Panc1 (cell line): Measurements from ENCODE around the gene OR5AU1. TPM values are rescaled to one million over a fixed set of nuclear protein-coding genes. Genes with fewer than 3 reads are reported as not detected.

Source experiments
- ATAC-seq: fragments of 200-7000 bp; cut with Tn5 transposase; 2 replicates; pipeline ENCODE4 v1.9.1; 2020; ENCODE audit warnings: mild to moderate bottlenecking, moderate library complexity
- BruUV-seq: library from RNA; stranded (reverse); fragments of 400-500 nt; replicated peaks from 2 replicates; lab custom pipeline; 2021; lab: Mats Ljungman, UMichigan
- CTCF ChIA-PET: fragments of 300-600 bp; sonication (Branson Sonifier 250); formaldehyde crosslinking; loops from one replicate; lab custom pipeline; 2022; ENCODE audit warnings: antibody characterized with exemption; lab: Charles Lee
- POLR2A ChIA-PET: fragments of 300-600 bp; sonication (Branson Sonifier 250); formaldehyde crosslinking; loops from one replicate; lab custom pipeline; 2022; ENCODE audit warnings: antibody characterized with exemption; lab: Charles Lee
- DNase-seq: peaks from one replicate; pipeline ENCODE4 v3.0.0-alpha.2; 2010; ENCODE audit warnings: low read depth, low spot score
- H3K27ac ChIP-seq: 2 replicates; pipeline ENCODE4 v1.5.1; 2011; ENCODE audit warnings: mild to moderate bottlenecking, low read length, inconsistent platforms
- H3K27me3 ChIP-seq: fragments of 200-500 bp; sonication (Bioruptor generic); 2 replicates; pipeline ENCODE4 v1.6.0; 2014; ENCODE audit warnings: low read length, inconsistent platforms; ENCODE audit not compliant: control insufficient read depth, insufficient read depth
- H3K36me3 ChIP-seq: fragments of 200-500 bp; sonication (Bioruptor generic); 2 replicates; pipeline ENCODE4 v1.5.1; 2014; ENCODE audit warnings: inconsistent platforms, mild to moderate bottlenecking, low read length, moderate library complexity; ENCODE audit not compliant: control insufficient read depth, insufficient read depth
- H3K4me1 ChIP-seq: 2 replicates; pipeline ENCODE4 v1.5.1; 2011; ENCODE audit warnings: inconsistent platforms, mild to moderate bottlenecking, low read length, moderate library complexity; ENCODE audit not compliant: control insufficient read depth, insufficient read depth
- H3K4me3 ChIP-seq, 2 experiments: 2 replicates each; pipeline ENCODE4 v1.5.1; 2011 to 2012; ENCODE audit warnings: low read depth in 2 of 2, low read length in 2 of 2, mild to moderate bottlenecking in 2 of 2, inconsistent platforms in 1 of 2, moderate library complexity in 1 of 2
- H3K9me3 ChIP-seq: fragments of 200-500 bp; sonication (Bioruptor generic); 2 replicates; pipeline ENCODE4 v1.5.1; 2014; ENCODE audit warnings: low read depth, mild to moderate bottlenecking, inconsistent platforms, low read length, moderate library complexity; ENCODE audit not compliant: control insufficient read depth, insufficient read depth
- POLR2AphosphoS5 ChIP-seq: IDR thresholded peaks from 2 replicates; pipeline ENCODE4 v1.6.1; 2012; ENCODE audit warnings: mild to moderate bottlenecking, low read depth, low read length, moderate library complexity
- SIN3A ChIP-seq: IDR thresholded peaks from 2 replicates; pipeline ENCODE4 v1.6.1; 2012; ENCODE audit warnings: low read depth, mild to moderate bottlenecking, low read length, moderate library complexity, borderline replicate concordance; ENCODE audit not compliant: insufficient read depth
- TCF7L2 ChIP-seq: IDR thresholded peaks from 2 replicates; pipeline ENCODE4 v1.6.1; 2011; ENCODE audit warnings: mild to moderate bottlenecking, low read depth, low read length, inconsistent platforms
- in situ Hi-C: cut with HindIII; loops from 2 replicates; pipeline ENCODE4 v1.10.0; 2016; ENCODE audit warnings: low sequenced_read_pairs, low pct_unique_long_range_greater_than_20kb
- intact Hi-C: fragments of 100-400 bp; cut with micrococcal nuclease; formaldehyde crosslinking; loops from one replicate; pipeline ENCODE4 v1.10.0; 2022; ENCODE audit not compliant: unreplicated experiment
- total RNA-seq: library from RNA; stranded (reverse); gene quantifications from one replicate; pipeline ENCODE4 v1.2.1, GENCODE V29; 2021; ENCODE audit not compliant: unreplicated experiment
- TF ChIP-seq, protein P1 (sequence below), 2 experiments: IDR thresholded peaks; 2 replicates each; pipeline ENCODE4 v1.6.1; 2011 to 2012; ENCODE audit warnings: low read depth in 2 of 2, control low read depth in 1 of 2, low read length in 1 of 2, mild to moderate bottlenecking in 1 of 2, moderate library complexity in 1 of 2; ENCODE audit not compliant: insufficient read depth in 1 of 2
- TF ChIP-seq, protein P2 (sequence below): fragments of 450-650 bp; IDR thresholded peaks from 2 replicates; pipeline ENCODE4 v1.5.1; 2017; ENCODE audit warnings: mild to moderate bottlenecking

OR5AU1 gene
- total RNA-seq, 1 experiment from 2014 or later = not detected

DNA sequence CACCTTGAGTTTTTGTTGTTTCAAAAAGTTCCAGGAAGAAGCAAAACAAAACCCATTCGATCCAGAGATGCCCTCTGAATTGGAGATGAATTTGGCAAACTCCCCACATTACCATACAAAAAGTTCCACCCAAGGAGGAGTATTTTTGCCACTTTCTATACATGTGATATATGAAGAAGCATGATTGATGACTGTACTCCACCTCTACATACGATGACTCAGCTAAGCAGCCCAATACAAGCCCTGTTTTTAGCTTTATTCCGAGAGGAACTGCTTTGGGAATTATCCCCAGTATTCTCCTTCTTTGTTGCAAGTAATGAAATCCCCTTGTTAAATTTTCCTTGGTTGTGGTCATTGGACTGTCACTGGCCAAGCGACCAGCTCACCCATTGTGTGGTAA is 43.6 kb downstream of the OR5AU1 start:
- CTCF ChIA-PET = no interaction called here

DNA sequence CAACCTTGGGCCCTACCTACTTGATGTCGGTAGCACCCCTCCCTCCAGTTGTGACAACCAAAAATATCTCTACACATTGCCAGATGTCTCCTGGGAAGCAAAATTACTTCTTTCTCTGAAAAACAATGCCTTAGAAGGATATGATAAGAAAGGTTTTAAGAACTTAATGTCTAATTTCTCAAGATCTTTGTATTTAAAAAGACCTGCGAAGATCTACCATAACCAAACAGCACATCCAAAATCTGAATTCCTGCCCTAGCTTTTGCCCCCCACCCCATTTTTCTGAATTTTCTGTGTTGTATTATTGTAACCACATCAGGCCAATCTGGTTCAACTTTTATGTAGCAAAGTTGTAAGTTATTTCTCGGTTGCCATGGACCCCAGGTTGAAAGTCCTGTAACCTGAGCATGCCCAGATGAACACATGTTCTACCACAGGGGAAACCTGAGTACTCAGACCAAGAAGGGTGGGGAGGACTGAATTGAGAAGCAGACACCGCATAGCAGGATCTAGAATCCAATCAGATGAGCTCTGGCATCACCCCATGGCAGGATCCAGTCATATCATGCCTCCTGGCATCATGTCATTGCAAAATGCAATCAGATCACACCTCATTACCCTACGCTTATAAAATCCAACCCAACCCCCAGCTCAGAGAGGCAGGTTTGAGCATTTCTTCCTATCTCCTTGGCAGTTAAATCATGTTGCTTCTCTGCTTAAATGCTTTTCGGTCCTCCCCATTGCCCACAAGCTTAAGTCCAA is 46.3 kb downstream of the OR5AU1 start:
- intact Hi-C loops (loop anchor here (5.0 kb wide), 1 partner anchor 42 kb away; no protein-coding TSS in a partner anchor), in situ Hi-C loops (no loop called here)
- Histone ChIP-seq H3K4me3 (no peak overlapping the region), H3K4me1 (peaks cover 12% of the 10 kb centered on the region), H3K27me3 (no peaks in the 10 kb centered on the region), H3K9me3 (no peaks in the 10 kb centered on the region), H3K27ac (no peak overlapping the region), H3K36me3 (no peaks in the 10 kb centered on the region)
- no peak for TF ChIP-seq SIN3A
- POLR2A ChIA-PET = no interaction called here
- CTCF ChIA-PET = interaction anchor here (0.7 to 0.8 kb wide), 2 partner anchors 38 to 95 kb away, joined by 3 read pairs; no protein-coding TSS in a partner anchor
- BruUV-seq = no TSS peak
- DNase-seq = no peak
- ATAC-seq = no peak

More for the DNA sequence above, 43.6 kb downstream of the OR5AU1 start:
- DNase-seq = no peak
- BruUV-seq = no TSS peak
- POLR2A ChIA-PET = no interaction called here
- in situ Hi-C loops = no loop called here
- no peak overlapping the region for H3K27ac ChIP-seq
- H3K4me1 ChIP-seq = no peaks in the 10 kb centered on the region
- no peaks in the 10 kb centered on the region for H3K9me3 ChIP-seq
- TF ChIP-seq TCF7L2 (no peak), SIN3A (no peak)
- TF ChIP-seq, protein P1, sequence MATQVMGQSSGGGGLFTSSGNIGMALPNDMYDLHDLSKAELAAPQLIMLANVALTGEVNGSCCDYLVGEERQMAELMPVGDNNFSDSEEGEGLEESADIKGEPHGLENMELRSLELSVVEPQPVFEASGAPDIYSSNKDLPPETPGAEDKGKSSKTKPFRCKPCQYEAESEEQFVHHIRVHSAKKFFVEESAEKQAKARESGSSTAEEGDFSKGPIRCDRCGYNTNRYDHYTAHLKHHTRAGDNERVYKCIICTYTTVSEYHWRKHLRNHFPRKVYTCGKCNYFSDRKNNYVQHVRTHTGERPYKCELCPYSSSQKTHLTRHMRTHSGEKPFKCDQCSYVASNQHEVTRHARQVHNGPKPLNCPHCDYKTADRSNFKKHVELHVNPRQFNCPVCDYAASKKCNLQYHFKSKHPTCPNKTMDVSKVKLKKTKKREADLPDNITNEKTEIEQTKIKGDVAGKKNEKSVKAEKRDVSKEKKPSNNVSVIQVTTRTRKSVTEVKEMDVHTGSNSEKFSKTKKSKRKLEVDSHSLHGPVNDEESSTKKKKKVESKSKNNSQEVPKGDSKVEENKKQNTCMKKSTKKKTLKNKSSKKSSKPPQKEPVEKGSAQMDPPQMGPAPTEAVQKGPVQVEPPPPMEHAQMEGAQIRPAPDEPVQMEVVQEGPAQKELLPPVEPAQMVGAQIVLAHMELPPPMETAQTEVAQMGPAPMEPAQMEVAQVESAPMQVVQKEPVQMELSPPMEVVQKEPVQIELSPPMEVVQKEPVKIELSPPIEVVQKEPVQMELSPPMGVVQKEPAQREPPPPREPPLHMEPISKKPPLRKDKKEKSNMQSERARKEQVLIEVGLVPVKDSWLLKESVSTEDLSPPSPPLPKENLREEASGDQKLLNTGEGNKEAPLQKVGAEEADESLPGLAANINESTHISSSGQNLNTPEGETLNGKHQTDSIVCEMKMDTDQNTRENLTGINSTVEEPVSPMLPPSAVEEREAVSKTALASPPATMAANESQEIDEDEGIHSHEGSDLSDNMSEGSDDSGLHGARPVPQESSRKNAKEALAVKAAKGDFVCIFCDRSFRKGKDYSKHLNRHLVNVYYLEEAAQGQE (IDR thresholded peaks at IDR 0.05; ENCODE audit: insufficient read depth in 1 of 2, low read depth in 2 of 2, low read length in 1 of 2) = no peak
- TF ChIP-seq, protein P2, sequence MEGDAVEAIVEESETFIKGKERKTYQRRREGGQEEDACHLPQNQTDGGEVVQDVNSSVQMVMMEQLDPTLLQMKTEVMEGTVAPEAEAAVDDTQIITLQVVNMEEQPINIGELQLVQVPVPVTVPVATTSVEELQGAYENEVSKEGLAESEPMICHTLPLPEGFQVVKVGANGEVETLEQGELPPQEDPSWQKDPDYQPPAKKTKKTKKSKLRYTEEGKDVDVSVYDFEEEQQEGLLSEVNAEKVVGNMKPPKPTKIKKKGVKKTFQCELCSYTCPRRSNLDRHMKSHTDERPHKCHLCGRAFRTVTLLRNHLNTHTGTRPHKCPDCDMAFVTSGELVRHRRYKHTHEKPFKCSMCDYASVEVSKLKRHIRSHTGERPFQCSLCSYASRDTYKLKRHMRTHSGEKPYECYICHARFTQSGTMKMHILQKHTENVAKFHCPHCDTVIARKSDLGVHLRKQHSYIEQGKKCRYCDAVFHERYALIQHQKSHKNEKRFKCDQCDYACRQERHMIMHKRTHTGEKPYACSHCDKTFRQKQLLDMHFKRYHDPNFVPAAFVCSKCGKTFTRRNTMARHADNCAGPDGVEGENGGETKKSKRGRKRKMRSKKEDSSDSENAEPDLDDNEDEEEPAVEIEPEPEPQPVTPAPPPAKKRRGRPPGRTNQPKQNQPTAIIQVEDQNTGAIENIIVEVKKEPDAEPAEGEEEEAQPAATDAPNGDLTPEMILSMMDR = no peak
- H3K36me3 ChIP-seq = no peaks in the 10 kb centered on the region
- H3K4me3 ChIP-seq = no peak overlapping the region
- intact Hi-C loops = no loop called here
- no peaks in the 10 kb centered on the region for H3K27me3 ChIP-seq
- ATAC-seq = no peak

DNA sequence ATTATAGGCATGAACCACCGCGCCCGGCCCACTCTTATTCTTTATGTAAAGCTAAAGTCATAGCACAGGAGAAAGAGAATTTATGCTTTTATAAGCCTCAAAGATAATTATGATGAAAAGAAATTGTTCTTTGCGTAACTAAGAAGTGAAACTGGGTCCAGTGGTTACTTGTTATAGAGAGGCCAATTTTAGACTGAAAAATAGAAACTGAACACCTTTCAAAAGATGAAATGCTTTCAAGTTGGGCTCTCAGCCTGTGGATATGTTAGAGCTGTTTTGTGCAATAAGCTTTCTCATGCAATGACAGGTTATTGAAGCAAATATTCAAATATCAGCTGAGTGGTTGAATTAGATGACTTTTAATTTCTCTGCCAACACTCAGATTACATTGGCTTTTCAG is 47.1 kb downstream of the OR5AU1 start:
- in situ Hi-C loops = no loop called here
- no TSS peak for BruUV-seq
- TF ChIP-seq POLR2AphosphoS5 = no peak
- TF ChIP-seq TCF7L2 = no peak
- no peak for TF ChIP-seq SIN3A
- TF ChIP-seq, protein P2 = no peak
- TF ChIP-seq, protein P1 (IDR thresholded peaks at IDR 0.05; ENCODE audit: insufficient read depth in 1 of 2, low read depth in 2 of 2, low read length in 1 of 2) = no peak
- H3K27ac ChIP-seq = no peak overlapping the region
- no peaks in the 10 kb centered on the region for H3K36me3 ChIP-seq
- POLR2A ChIA-PET = no interaction called here
- no peak for ATAC-seq
- peaks cover 13% of the 10 kb centered on the region for H3K4me1 ChIP-seq
- intact Hi-C loops = loop anchor here (5.0 kb wide), 1 partner anchor 41 kb away; no protein-coding TSS in a partner anchor
- no peaks in the 10 kb centered on the region for H3K9me3 ChIP-seq
- no peaks in the 10 kb centered on the region for H3K27me3 ChIP-seq
- no peak for DNase-seq
- CTCF ChIA-PET = no interaction called here
- no peak overlapping the region for H3K4me3 ChIP-seq
